ENCODE results near the gene NFIC. TPM values are rescaled to one million over a fixed set of nuclear protein-coding genes. Genes with fewer than 3 reads are reported as not detected.

Gene NFIC
- total and polyA plus RNA-seq, 2 of the 4 experiments (the other 2 are of a cell fraction), result 21.9 to 32.1 TPM

GRCh38 chr19:3330047-3330446, 36.3 kb upstream of the NFIC start:
- DNase-seq (no peak), ATAC-seq (ENCODE audit: low read depth) (no peak)
- Histone ChIP-seq H4K20me1 (ENCODE audit: insufficient read depth, low read length) (no peaks in the 10 kb centered on the region), H2AK5ac (ENCODE audit: low read depth, low read length) (no peak overlapping the region), H3K18ac (ENCODE audit: low read depth, low read length) (no peak overlapping the region), H3K79me1 (ENCODE audit: low read depth in 1 of 2, low read length in 2 of 2) (no peaks in the 10 kb centered on the region), H2AK9ac (replicated peaks; ENCODE audit: low read depth, low read length, poor library complexity) (no peak overlapping the region), H4K8ac (ENCODE audit: low read depth in 2 of 2, low read length in 2 of 2) (no peak overlapping the region), H4K5ac (ENCODE audit: low read depth, low read length) (no peak overlapping the region), H3K27me3 (ENCODE audit: control insufficient read depth, insufficient read depth, low read length) (no peaks in the 10 kb centered on the region; the same call in 1 of the 2 replicates), H3K36me3 (ENCODE audit: control insufficient read depth, insufficient read depth, low read length) (no peaks in the 10 kb centered on the region), H2BK5ac (ENCODE audit: low read depth, low read length, poor library complexity, severe bottlenecking) (no peak overlapping the region), H3K27ac (ENCODE audit: insufficient read depth, low read length) (no peak overlapping the region), H2BK15ac (ENCODE audit: low read depth, low read length) (no peak overlapping the region; the same call in 2 of the 3 replicates), H3K4me2 (ENCODE audit: low read depth, low read length) (no peak overlapping the region), H3K4ac (ENCODE audit: low read depth, low read length) (no peak overlapping the region), H3K9me3 (ENCODE audit: control insufficient read depth, insufficient read depth, low read length) (no peaks in the 10 kb centered on the region), H3K9me1 (ENCODE audit: insufficient read depth, low read length) (no peaks in the 10 kb centered on the region), H3K9ac (ENCODE audit: low read depth, low read length) (no peak overlapping the region), H2BK20ac (ENCODE audit: low read depth, low read length) (no peak overlapping the region), H3K4me1 (ENCODE audit: control insufficient read depth, insufficient read depth, low read length) (peaks cover under 1% of the 10 kb centered on the region), H3K4me3 (ENCODE audit: insufficient read depth, low read depth, low read length) (no peak overlapping the region), H2BK120ac (ENCODE audit: low read depth, low read length) (no peak overlapping the region), H4K91ac (ENCODE audit: insufficient read depth, low read depth, low read length) (no peak overlapping the region), H3K56ac (ENCODE audit: extremely low read depth, insufficient read depth, low read length) (no peak overlapping the region), H3K23ac (ENCODE audit: low read depth, low read length) (no peak overlapping the region), H3K14ac (replicated peaks; ENCODE audit: low read depth, low read length) (no peak overlapping the region), H2AFZ (replicated peaks; ENCODE audit: low read length, poor library complexity) (no peak overlapping the region)
- ChIA-PET CTCF (interaction anchor here (1.1 kb wide), 1 partner anchor 99 kb away, joined by 3 read pairs; no protein-coding TSS in a partner anchor), POLR2A (ENCODE audit: unreplicated experiment) (no interaction called here)
- BruUV-seq (replicated peaks), result no TSS peak
- no peak for TF ChIP-seq CTCF (conservative IDR thresholded peaks at IDR 0.05; ENCODE audit: low read depth, low read length)
- no peak for TF ChIP-seq NFE2L2 (IDR thresholded peaks at IDR 0.05; ENCODE audit: low read depth, low read length)
- no peak for TF ChIP-seq BHLHE40 (IDR thresholded peaks at IDR 0.05; ENCODE audit: low read depth, low read length)
- TF ChIP-seq MXI1 (IDR thresholded peaks at IDR 0.05; ENCODE audit: borderline replicate concordance, low read depth, low read length), result no peak
- TF ChIP-seq CEBPB (IDR thresholded peaks at IDR 0.05; ENCODE audit: low read depth, low read length), result no peak
- TF ChIP-seq SMC3 (IDR thresholded peaks at IDR 0.05; ENCODE audit: low read depth, low read length), result no peak
- TF ChIP-seq ELK1 (IDR thresholded peaks at IDR 0.05; ENCODE audit: borderline replicate concordance, low read depth, low read length), result no peak
- TF ChIP-seq MAFK (IDR thresholded peaks at IDR 0.05; ENCODE audit: low read depth, low read length), result no peak
- TF ChIP-seq RCOR1 (IDR thresholded peaks at IDR 0.05; ENCODE audit: insufficient replicate concordance, low read length), result no peak
- no peak for TF ChIP-seq CHD1 (IDR thresholded peaks at IDR 0.05; ENCODE audit: low read depth, low read length)
- TF ChIP-seq RAD21 (IDR thresholded peaks at IDR 0.05; ENCODE audit: low read length), result no peak
- no peak for TF ChIP-seq MAZ (IDR thresholded peaks at IDR 0.05; ENCODE audit: borderline replicate concordance, low read depth, low read length)
- no peak for TF ChIP-seq USF2 (IDR thresholded peaks at IDR 0.05; ENCODE audit: low read depth, low read length)
- TF ChIP-seq POLR2A (IDR thresholded peaks at IDR 0.05; ENCODE audit: low read depth, low read length), result no peak
- no peak for TF ChIP-seq FOS (IDR thresholded peaks at IDR 0.05; ENCODE audit: low read depth, low read length)
- no peak for TF ChIP-seq RFX5 (IDR thresholded peaks at IDR 0.05; ENCODE audit: low read depth, low read length)
- dilution Hi-C loops (cut with HindIII; ENCODE audit: low sequenced_read_pairs, unreplicated experiment), result no loop called here
- in situ Hi-C loops (cut with MboI; ENCODE audit: low sequenced_read_pairs), result loop anchor here (5.0 kb wide), 1 partner anchor 102 kb away; no protein-coding TSS in a partner anchor
- WGBS, 2 experiments (ENCODE audit: extremely low coverage in 2 of 2, insufficient read length in 1 of 2), result 84% methylated on average over 4 of the region's 9 CpGs; no CpG with 5 or more reads in 1 of the 2 experiments
- intact Hi-C loops (cut with micrococcal nuclease), result no loop called here
